Bronchial epithelial cell (primary cell): ENCODE results near the gene KCNG3. TPM values are rescaled to one million over a fixed set of nuclear protein-coding genes. Genes with fewer than 3 reads are reported as not detected.

Experiments used
- DNase-seq: peaks from one replicate; pipeline ENCODE4 v3.0.0-alpha.2; 2010; ENCODE audit warnings: low read depth
- FAIRE-seq: peaks from 2 replicates; lab custom pipeline; 2011; peaks lifted over from hg19 to GRCh38; lab: Jason Lieb, UNC
- H3K27me3 ChIP-seq: 2 replicates; pipeline ENCODE4 v1.5.1; 2011; ENCODE audit warnings: low read length; ENCODE audit not compliant: control insufficient read depth, insufficient read depth
- H3K36me3 ChIP-seq: 2 replicates; pipeline ENCODE4 v1.5.1; 2011; ENCODE audit warnings: low read length; ENCODE audit not compliant: control insufficient read depth, insufficient read depth
- H3K4me3 ChIP-seq: 2 replicates; pipeline ENCODE4 v1.5.1; 2011; ENCODE audit warnings: mild to moderate bottlenecking, low read depth, low read length, control low read depth
- CTCF ChIP-seq: IDR thresholded peaks from 2 replicates; pipeline ENCODE4 v1.5.1; 2011; ENCODE audit warnings: mild to moderate bottlenecking, moderate library complexity, low read length, control low read depth, inconsistent platforms; ENCODE audit not compliant: insufficient read depth, severe bottlenecking
- total RNA-seq: library from RNA; depleted of rRNA; stranded (reverse); fragments of >200 nt; gene quantifications from 2 replicates; pipeline ENCODE4 v1.2.1, GENCODE V29; 2014

The KCNG3 gene
- total RNA-seq, 1 donor from 2014 or later = not detected

GRCh38 chr2:42436370-42436769, 57.4 kb downstream of the KCNG3 start:
- H3K36me3 ChIP-seq = no peaks in the 10 kb centered on the region
- FAIRE-seq (no peak), DNase-seq (no peak)
- H3K4me3 ChIP-seq = no peak overlapping the region
- peaks cover 2% of the 10 kb centered on the region for H3K27me3 ChIP-seq
- TF ChIP-seq CTCF = no peak

- FAIRE-seq (no peak), DNase-seq (no peak)
- peaks cover 2% of the 10 kb centered on the region for H3K27me3 ChIP-seq
- no peak overlapping the region for H3K4me3 ChIP-seq
- no peak for TF ChIP-seq CTCF
- H3K36me3 ChIP-seq = no peaks in the 10 kb centered on the region
These were observed 58.2 kb downstream of the KCNG3 start for GRCh38 chr2:42435628-42436027.

- Histone ChIP-seq H3K27me3 (no peaks in the 10 kb centered on the region), H3K4me3 (no peak overlapping the region), H3K36me3 (no peaks in the 10 kb centered on the region)
- no peak for DNase-seq
- FAIRE-seq = no peak
- no peak for TF ChIP-seq CTCF
These were observed 63.6 kb downstream of the KCNG3 start for GRCh38 chr2:42430188-42430587.

GRCh38 chr2:42429352-42429751, 64.4 kb downstream of the KCNG3 start:
- no peaks in the 10 kb centered on the region for H3K36me3 ChIP-seq
- no peak for TF ChIP-seq CTCF
- FAIRE-seq (peak; percentile 85), DNase-seq (no peak)
- H3K27me3 ChIP-seq = no peaks in the 10 kb centered on the region
- no peak overlapping the region for H3K4me3 ChIP-seq

- FAIRE-seq = no peak
- TF ChIP-seq CTCF = no peak
- Histone ChIP-seq H3K4me3 (no peak overlapping the region), H3K27me3 (peaks cover 1% of the 10 kb centered on the region), H3K36me3 (no peaks in the 10 kb centered on the region)
- no peak for DNase-seq
These were observed 68.1 kb downstream of the KCNG3 start for GRCh38 chr2:42425697-42426096.

- TF ChIP-seq CTCF = no peak
- no peak for DNase-seq
- Histone ChIP-seq H3K27me3 (peaks cover 1% of the 10 kb centered on the region), H3K4me3 (no peak overlapping the region), H3K36me3 (no peaks in the 10 kb centered on the region)
- FAIRE-seq = no peak
These were observed 69.7 kb downstream of the KCNG3 start for GRCh38 chr2:42424033-42424432.
